GM21515 (cell line): ENCODE data around the gene C19orf67.

ENCODE experiments used
- ATAC-seq: cut with Tn5 transposase; IDR thresholded peaks from one replicate; pipeline ENCODE4 v1.9.1; 2021; ENCODE audit not compliant: unreplicated experiment

Gene C19orf67

DNA sequence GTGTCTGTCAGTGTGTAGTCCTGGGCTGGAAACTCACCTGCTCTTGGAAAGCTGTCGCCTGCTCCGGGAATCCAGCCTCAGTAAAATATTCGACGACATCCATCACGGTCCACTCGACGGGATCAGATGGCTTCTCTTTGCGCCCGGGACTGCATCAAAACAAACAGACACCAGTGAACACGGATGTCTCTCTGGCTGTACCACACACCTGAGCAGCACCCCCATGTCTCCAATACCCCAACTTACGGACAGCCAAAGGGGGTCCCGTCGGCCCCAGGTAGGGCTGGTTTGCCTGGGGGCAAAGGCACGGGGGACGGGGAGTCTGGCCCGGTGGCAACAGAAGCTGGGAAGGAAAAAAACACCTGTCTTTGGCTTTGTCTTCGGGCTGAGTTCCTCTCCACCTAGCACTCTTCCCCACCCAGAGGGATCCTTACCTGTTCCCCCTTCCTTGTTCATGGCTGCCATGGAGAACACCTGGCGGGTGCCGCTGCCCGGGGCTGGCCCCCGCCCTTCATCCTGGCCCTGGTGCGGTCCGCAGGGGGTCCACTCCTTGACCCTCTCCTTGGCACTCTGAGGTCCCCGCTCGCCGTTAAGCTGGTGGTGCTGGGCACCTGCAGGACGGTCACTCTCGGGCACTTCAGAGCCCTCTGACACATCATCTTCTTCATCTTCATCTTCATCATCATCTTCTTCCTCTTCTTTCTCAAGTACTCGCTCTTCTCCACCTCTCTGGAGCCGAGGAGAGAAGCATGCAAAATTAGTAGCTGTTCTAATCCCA lies 3.2 kb upstream of the C19orf67 start:
- no peak for ATAC-seq

DNA sequence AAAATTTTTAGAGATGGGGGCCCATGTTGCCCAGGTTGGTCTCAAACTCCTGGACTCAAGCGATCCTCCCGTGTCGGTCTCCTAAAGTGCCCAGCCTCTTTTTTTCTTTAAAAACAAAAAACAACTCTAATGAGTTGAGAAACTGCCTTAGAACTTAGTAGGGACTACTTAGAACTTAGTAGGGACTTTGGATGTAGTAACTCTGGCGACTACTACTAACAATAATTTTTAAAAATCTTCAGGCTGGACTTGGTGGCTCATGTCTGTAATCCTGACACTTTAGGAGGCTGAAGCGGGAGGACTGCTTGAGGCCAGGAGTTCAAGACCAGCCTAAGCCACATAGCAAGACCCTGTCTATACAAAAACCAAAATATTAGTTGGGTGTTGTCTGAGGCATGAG lies 515 bp upstream of the C19orf67 start:
- ATAC-seq, result no peak

DNA sequence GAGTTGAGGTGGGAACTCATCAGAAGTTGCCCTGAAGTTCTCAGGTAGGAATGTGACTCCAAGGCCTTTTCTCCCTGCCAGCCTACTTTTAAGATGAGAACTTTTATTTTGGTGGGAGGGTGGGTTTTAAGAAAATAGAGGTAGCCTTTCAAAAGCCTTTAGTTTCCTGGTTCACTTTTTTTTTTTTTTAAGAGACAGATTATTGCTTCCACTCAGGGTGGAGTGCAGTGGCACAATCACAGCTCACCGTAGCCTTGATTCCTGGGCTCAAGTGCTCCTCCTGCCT lies 3.0 kb downstream of the C19orf67 start:
- ATAC-seq, result no peak

DNA sequence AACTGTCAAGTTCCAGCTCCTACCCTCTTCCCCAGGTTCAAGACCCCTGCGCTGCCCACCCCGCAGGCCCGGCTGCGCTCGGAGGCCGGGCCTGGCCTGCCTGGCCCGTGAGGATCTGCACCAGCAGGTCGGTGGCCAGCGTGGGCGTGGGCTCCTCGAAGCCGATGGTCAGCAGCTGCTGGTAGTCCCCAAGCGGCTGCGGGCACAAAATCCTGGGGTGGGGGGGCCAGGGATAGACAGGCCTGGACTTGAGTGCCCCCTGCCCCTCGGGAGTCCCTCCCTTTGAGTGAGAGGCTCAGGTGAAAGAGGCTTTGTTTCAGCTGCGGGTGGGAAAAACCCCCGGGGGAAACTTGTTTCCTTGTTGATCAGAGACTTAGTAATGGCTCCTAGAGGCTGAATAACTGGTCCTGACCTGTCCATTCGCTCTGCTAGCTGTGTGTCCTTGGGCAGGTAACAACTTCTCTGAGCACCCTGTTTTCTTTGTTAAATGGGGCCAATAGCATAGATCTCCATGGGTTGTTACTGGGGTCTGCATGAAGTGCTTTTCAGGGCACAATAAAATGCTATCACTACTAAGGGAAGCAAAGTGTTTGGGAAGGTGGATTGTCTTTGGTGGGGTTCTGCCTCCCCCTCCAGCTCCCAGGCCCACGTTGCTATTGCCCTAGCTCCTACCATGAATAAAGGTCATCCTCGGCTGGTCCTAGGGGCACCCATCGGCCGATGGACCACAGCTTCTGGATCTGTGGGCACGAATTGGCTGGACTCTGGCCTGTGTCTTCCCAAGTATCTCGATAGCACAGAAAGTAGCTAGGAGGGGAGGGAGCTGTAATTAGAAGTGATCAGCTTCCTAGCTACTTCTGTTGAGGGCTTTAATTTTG lies 3.5 kb downstream of the C19orf67 start:
- ATAC-seq, result peak; percentile 9

DNA sequence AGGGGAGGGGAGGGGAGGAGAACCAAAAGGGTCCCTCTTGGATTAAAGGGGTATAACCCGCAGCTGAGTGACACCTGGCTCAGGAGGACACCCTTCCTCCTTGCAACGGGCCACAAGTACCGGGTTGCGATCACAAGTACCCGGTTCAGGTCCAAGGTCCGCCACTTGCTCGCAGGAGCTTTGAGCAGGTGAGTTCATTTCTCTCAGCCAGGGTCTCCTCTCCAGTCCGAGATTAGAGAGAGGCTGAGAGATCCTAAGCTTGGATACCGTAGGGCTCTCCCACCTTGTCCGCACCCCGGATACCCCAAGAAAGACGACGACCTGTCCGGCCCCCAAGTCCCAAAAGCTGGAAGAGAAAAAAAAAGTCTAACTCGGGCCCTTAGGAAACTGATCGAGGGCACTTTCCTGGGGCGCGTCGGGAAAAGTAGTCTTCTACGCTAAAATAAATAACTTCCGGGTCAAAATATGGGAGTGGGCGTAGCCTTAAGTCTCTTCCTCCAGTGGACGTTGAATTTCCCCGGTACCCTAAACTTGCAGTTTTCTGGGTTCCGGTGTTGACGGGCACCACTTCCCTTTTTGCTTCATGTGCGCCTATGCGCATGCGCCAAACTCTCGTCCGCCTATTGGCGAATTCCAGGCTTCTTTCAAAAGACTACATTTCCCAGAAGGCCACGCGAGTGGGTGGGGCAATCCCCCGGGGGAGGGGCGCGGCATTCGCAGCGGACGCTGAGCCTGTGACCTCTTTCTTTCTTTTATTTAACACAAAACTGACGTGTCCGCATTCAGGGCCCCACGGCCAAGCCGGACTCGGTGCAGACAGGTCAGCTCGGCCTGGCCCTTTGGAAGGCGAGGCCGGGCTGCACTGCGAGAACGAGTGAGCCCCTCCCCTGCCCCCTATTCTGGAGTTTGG lies 4.4 kb downstream of the C19orf67 start:
- ATAC-seq, result peak; percentile 75

DNA sequence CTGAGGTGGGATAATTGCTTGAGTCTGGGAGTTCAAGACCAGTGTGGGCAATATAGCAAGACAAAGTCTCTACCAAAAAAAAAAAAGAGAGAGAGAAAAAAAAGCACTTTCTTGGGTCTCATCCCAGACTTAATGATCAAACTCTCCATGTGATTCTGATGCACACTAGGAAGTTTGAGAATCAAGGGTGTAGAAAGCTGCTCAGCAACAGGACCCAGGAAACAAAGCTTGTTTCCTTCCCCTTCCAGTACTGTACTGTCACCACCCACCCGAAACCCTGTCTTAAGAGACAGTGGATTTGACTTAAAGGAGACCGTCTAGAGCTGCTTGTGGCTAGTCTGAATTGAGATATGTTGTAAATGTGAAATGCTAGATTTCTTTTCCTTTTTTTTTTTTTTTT lies 7.2 kb downstream of the C19orf67 start:
- ATAC-seq, result no peak

DNA sequence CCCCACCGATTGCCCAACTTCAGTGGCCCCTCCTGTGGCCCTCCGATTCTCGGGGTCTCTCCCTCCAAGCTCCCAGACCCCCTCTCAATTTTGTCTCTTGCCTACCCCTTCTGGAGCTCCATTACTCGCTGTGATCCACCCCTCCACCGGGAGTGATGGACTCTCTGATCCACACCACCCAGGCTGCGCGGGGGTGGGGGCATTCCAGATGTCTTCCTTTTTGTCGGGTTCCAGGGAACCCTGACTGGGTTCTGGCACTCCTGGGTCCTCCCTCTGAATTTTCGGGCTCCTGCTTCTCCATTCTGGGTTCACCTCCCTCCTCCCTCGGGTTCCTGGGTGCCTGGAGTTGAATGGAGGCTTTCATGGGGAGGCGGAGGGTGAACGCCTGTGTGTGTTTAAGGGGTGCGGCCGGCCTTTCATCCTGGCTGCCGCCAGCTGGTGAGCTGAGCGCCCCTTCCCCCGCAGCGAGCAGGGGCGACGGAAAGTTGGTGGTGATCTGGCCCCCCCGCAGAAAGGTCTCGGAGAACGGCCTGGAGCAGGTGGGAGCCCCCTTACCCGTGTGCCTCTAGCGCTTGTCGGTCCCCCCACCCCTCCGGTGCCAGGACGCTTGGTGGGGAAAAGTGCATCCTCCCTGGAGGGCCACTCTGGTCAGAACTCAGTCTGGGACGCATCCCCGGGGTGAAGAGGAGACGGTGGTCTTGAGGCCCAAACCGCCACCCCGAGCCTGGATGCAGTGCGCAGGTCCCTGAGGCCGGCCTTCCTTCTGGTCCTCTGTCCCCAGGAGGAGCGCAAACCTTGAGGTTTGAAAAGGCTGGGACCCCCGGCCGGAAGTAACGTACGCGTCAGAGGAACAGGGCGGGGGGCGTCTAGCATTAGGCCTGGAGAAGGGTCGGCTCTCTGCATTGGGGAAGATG lies 11.4 kb downstream of the C19orf67 start:
- no peak for ATAC-seq

DNA sequence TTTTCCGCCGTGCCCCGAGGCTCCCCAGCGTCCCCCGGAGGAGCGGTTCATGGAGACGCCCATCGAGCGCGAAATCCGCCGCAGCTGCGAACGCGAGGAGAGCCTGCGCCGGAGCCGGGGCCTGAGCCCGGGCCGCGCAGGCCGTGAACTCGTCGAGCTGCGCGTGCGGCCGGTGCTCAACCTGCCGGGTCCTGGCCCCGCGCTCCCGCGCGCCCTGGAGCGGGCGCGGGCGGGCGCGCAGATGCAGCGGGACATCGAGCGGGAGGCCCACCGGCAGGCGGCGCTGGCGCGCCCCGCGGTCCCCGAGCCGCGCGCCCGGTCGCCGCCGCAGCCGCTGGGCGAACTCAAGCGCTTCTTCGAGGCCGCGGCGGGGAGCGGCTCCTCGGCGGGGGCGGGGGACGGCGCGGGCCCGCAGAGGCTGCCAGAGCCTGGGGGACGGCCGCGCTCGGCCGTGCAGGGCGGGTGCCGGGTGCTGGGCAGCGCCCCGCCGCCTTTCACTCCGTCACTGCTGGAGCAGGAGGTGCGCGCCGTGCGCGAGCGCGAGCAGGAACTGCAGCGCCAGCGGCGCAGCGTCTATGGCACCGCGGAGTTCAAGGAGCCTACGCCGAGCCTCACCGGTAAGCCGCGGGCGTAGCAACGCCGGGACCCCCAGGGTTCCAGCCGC lies 12.2 kb downstream of the C19orf67 start:
- ATAC-seq, result peak; percentile 50

DNA sequence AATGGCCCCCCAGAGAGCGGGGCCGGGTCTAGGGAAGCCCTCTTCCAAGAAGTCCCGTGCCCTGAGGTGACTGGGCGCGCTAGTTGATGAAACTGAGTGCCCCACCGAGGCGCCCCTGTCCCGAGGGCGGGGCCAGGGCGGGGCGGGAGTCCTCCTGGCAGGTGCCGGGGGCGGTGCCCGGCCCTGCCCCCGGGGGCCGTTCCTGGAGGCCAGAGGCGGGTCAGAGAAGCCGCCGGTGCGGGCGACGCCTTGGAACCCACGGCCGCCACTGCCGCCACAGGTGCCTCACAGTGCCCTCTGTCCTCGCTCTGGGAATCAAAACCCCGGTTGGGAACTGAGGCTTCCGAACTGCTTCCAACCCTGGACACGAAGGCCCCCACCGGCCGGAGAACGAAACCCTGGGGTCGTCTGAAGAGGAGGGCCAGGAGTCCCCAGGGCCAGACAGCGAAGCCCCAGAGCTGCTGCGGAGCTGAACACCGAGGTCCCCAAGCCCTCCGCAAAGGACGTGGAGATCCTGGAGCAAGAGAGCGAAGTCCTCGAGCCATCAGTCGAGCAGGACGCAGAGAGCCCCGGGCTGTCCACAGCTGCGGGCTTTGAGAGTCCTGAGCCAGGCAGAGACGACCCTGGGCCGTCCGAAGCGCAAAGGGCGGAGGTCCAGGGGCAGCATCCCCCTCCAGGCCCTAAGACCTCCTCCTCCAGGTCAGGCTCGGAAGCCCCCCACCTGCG lies 12.9 kb downstream of the C19orf67 start, which contains the start of gene MISP3:
TSS of gene MISP3 (plus strand) at position 252 of the 726 bp plus-strand sequence. CDS start 524 bp downstream, outside the sequence.
- ATAC-seq, result no peak

DNA sequence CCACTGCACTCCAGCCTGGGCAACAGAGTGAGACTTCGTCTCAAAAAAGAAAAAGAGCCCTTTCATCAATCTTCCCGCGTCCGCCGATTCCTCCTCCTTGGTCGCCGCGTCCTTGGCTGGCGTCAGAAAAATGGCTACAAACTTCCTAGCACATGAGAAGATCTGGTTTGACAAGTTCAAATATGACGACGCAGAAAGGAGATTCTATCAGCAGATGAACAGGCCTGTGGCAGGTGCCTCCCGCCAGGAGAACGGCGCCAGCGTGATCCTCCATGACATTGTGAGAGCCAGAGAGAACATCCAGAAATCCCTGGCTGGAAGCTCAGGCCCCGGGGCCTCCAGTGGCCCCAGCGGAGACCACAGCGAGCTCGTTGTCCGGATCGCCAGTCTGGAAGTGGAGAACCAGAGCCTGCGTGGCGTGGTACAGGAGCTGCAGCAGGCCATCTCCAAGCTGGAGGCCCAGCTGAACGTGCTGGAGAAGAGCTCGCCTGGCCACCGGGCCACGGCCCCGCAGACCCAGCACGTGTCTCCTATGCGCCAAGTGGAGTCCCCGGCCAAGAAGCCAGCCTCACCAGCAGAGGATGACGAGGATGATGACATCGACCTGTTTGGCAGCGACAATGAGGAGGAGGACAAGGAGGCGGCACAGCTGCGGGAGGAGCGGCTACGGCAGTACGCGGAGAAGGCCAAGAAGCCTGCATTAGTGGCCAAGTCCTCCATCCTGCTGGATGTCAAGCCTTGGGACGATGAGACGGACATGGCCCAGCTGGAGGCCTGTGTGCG lies 15.1 kb downstream of the C19orf67 start:
- ATAC-seq, result no peak

DNA sequence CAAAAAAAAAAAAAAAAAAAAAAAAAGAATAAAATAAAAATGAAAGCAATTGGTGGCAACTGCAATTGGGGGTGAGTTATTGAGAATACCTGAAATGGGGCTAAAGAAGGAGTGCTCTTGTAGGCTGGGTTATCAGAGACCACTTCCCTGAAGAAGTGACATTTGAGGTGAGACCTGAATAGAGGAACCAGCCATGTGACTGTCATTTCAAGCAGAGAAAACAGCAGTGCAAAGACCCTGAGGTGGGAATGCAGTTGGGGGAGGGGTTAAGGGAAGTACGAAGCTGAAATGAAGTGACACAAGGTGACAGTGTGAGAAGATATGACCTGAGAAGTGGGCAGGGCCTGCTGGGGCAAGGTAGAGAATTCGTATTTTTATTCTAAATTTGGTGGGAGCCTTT lies 19.4 kb downstream of the C19orf67 start:
- ATAC-seq, result no peak

DNA sequence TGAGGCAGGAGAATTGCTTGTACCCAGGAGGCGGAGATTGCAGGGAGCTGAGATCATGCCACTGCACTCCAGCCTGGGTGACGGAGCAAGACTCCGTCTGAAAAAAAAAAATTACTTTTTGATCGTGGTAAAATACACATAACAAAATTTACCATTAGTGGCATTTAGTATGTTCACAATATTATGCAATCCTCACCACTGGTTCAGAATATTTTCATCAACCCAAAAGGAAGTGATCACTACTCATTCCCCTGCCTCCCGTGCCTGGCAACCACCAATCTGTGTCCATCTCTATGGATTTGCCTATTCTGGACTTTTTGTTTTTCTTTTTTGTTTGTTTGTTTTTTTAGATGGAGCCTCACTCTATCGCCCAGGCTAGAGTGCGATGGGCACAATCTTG lies 22.5 kb downstream of the C19orf67 start:
- no peak for ATAC-seq

DNA sequence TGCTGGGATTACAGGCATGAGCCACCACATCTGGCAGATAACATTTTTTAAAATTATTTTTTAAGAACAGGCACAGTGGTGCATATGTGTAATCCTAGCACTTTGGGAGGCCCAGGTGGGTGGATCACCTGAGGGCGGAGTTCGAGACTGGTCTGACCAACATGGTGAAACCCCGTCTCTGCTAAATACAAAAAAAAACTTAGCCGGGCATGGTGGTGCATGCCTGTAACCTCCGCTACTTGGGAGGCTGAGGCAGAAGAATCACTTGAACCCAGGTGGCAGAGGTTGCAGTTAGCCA lies 23.1 kb downstream of the C19orf67 start:
- no peak for ATAC-seq

DNA sequence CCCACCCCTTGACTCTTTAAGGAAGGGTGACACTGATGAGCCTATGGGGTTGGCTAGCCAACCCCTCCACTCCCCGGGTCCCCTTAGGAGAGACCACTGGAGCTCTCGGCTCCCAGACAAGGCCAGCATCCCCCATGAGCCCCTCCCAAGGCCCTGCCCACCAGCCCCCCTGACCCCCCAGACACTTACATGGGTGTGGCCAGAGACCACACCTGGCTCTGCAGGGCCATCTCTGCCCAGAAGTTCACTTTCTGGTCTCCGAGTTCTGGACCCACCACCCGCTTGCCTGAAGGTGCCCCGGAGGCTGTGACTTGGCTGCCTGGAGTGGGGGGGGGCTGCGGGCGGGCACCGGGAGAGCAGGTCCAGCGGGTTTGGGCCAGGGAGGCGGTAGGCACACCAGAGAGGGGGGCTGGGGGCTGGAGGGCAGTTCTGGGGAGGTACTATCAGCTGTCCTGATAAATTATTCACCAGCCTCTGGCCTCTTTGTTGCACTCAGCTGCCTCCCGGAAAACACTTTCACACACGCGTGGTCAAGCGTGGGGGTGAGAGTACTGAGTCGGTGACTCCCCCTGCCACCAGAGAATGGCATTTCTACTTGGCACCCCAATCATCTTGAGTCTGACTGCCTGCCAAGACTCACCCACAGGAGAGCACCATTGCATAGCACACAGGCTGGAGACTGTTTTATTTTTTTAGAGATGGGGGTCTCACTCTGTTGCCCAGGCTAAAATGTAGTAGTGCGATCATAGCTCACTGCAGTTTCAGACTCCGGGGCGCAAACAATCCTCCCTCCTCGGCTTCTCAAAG lies 23.6 kb downstream of the C19orf67 start, which contains the start of gene PALM3:
TSS of gene PALM3 (minus strand) at position 326 of the 807 bp plus-strand sequence. CDS start at position 230, 96 bp downstream.
- no peak for ATAC-seq

DNA sequence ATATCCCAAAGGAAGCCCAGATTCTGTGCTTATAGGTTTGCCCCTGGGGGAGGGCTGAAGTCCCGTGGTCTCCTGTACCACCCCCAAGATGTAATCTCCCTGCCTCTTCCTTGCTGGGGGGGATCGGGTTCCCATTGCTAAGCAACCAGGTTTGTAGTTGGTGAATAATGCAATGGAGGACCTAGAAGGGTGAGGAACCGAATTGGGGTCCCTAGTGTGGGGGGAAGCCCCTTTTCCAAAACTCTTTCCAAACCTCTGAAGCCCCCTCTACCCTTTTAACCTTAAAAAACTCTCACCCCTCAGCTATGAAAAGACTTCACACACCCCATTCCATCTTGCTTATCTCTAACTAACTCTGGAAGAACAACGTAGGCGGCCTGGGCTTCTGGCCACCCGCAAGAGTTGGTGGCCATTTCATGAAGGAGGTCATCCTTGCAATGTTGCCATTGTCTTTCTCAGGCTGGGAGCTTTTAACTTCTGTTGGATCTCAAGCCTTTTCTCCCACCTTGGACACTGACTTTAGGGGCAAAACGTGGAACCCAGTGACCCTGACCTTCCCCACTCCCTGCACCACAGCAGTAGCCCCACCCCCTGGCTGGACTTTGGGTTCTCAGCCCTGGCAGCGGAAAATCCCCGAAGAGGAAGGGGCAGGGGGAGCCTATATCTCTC lies 24.4 kb downstream of the C19orf67 start:
- ATAC-seq, result no peak

DNA sequence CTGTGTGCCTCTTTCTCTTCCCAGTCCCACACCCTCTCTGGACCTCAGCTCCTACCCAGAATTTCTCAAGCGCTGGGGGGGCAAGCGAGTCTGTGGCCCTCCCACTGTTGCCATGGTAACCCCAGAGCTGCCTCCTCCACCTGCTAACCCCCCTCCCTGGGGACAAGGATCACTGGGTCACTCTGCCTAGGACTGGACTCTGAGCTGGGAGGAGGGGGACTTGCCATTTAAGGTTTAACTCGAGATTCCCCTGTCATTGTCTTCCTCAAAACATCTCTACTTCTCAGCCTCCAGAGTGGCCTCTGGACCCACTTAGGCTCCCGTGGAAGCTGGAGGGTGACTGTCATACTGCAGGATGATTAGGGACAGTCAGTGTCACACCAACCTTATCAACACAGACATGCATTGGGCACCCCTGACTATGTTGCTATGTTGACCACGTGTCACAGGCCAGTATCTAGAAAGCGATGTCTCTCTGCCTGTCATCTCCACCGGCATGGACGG lies 25.9 kb downstream of the C19orf67 start:
- no peak for ATAC-seq

DNA sequence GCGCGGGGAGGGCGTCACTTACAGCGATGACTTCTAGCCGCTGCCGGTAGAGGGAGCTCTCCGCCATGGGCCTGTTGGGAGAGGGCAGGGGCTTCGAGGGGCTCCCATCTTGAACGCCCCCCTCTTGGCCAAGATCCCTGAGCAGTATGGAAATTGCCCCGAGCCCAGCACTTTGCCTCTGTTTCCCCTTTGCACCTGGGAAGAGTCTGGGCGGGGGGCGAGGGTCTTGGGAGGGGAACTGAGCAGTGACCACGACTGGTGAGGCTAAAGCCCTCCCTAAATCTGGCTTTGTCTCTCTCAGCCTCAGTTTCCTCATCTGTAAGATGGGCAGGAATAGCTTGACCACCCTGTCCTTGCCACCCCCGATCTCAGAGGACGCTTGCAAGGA lies 26.5 kb downstream of the C19orf67 start:
- ATAC-seq, result no peak
